ENCODE results near the gene MLLT3. TPM values are rescaled to one million over a fixed set of nuclear protein-coding genes. Genes with fewer than 3 reads are reported as not detected.
"Not testable (repeated sequence)": the region's sequence is repeated elsewhere in the genome, so short reads cannot be mapped to it uniquely, and the experiment has no call there.

MLLT3 gene
- polyA plus RNA-seq (2014; cell fraction: cytosol; rRNA removed): 5.4 and 5.5 TPM in 2 replicates
- 2.9 and 6.3 TPM in 2 replicates for polyA plus RNA-seq (2014; cell fraction: nucleus; rRNA removed)

- peak; percentile 78 for DNase-seq (ENCODE audit: low spot score)
These were observed at the start of gene MLLT3 for GRCh38 chr9:20622330-20623020. TSS of gene MLLT3 (minus strand) at chr9:20622499.

- no peak for DNase-seq (ENCODE audit: low spot score)
These were observed 49.3 kb upstream of the MLLT3 start for GRCh38 chr9:20671635-20672034.

GRCh38 chr9:20670395-20670794 is 48.1 kb upstream of the MLLT3 start:
- DNase-seq (ENCODE audit: low spot score): no peak

GRCh38 chr9:20664501-20664900 is 42.2 kb upstream of the MLLT3 start:
- DNase-seq (ENCODE audit: low spot score): no peak

- DNase-seq (ENCODE audit: low spot score): no peak
These were observed 40.8 kb upstream of the MLLT3 start for GRCh38 chr9:20663133-20663532.

GRCh38 chr9:20662156-20662555 is 39.9 kb upstream of the MLLT3 start:
- no peak for DNase-seq (ENCODE audit: low spot score)

- no peak for DNase-seq (ENCODE audit: low spot score)
These were observed 37.2 kb upstream of the MLLT3 start for GRCh38 chr9:20659474-20659967.

GRCh38 chr9:20658677-20659473 is 36.6 kb upstream of the MLLT3 start:
- no peak for DNase-seq (ENCODE audit: low spot score)

GRCh38 chr9:20658246-20658667 is 36.0 kb upstream of the MLLT3 start:
- DNase-seq (ENCODE audit: low spot score): not testable (repeated sequence)

GRCh38 chr9:20651939-20652338 is 29.6 kb upstream of the MLLT3 start:
- DNase-seq (ENCODE audit: low spot score): no peak

- no peak for DNase-seq (ENCODE audit: low spot score)
These were observed 28.5 kb upstream of the MLLT3 start for GRCh38 chr9:20650750-20651299.

- no peak for DNase-seq (ENCODE audit: low spot score)
These were observed 28.0 kb upstream of the MLLT3 start for GRCh38 chr9:20650313-20650712.

GRCh38 chr9:20649381-20649780 is 27.1 kb upstream of the MLLT3 start:
- no peak for DNase-seq (ENCODE audit: low spot score)

- DNase-seq (ENCODE audit: low spot score): no peak
These were observed 24.4 kb upstream of the MLLT3 start for GRCh38 chr9:20646656-20647055.

GRCh38 chr9:20643660-20644059 is 21.4 kb upstream of the MLLT3 start:
- no peak for DNase-seq (ENCODE audit: low spot score)

GRCh38 chr9:20642045-20642444 is 19.7 kb upstream of the MLLT3 start:
- DNase-seq (ENCODE audit: low spot score): no peak

GRCh38 chr9:20640331-20641187 is 18.3 kb upstream of the MLLT3 start:
- DNase-seq (ENCODE audit: low spot score): no peak

- no peak for DNase-seq (ENCODE audit: low spot score)
These were observed 14.7 kb upstream of the MLLT3 start for GRCh38 chr9:20636888-20637440.

GRCh38 chr9:20634895-20635294 is 12.6 kb upstream of the MLLT3 start:
- no peak for DNase-seq (ENCODE audit: low spot score)

GRCh38 chr9:20632705-20633104 is 10.4 kb upstream of the MLLT3 start:
- no peak for DNase-seq (ENCODE audit: low spot score)
